SK-N-SH (cell line): Measurements from ENCODE around the gene SIDT1. TPM values are rescaled to one million over a fixed set of nuclear protein-coding genes. Genes with fewer than 3 reads are reported as not detected.

Source experiments
- CTCF ChIA-PET: fragments of 300-600, 350-600 bp; formaldehyde crosslinking; extraction: SDS; loops from one replicate; lab custom pipeline; 2021; lab: Yijun Ruan, JAX
- POLR2A ChIA-PET: fragments of 350-600 bp; sonication (Branson Sonifier 250); formaldehyde crosslinking; extraction: SDS; loops from one replicate; lab custom pipeline; 2020; ENCODE audit warnings: antibody characterized with exemption, inconsistent platforms; lab: Yijun Ruan, JAX
- DNase-seq: peaks from one replicate; pipeline ENCODE4 v3.0.0; 2012
- H2AFZ ChIP-seq: fragments of 200-600 bp; sonication (generic); 2 replicates; pipeline ENCODE4 v1.8.1; 2016; ENCODE audit warnings: antibody characterized with exemption, mild to moderate bottlenecking, low read depth
- H3F3A ChIP-seq: fragments of 200-600 bp; sonication (generic); replicated peaks from 2 replicates; pipeline ENCODE3; 2016; ENCODE audit warnings: antibody characterized with exemption, mild to moderate bottlenecking; ENCODE audit not compliant: insufficient read depth
- H3K27ac ChIP-seq, 2 experiments: fragments of 200-500 bp in 1 of 2; fragments of 200-600 bp in 1 of 2; sonication (Bioruptor generic) in 1 of 2; sonication (generic), shearing (Covaris generic) in 1 of 2; 2 replicates each; pipeline versions ENCODE4 v1.5.1 to v1.6.1; 2014 to 2016; ENCODE audit warnings: low read depth in 2 of 2, inconsistent platforms in 1 of 2, low read length in 1 of 2, mild to moderate bottlenecking in 1 of 2, mixed read lengths in 1 of 2
- H3K27me3 ChIP-seq: fragments of 200-600 bp; sonication (generic), shearing (Covaris generic); 2 replicates; pipeline ENCODE4 v1.6.1; 2016; ENCODE audit warnings: mixed run types; ENCODE audit not compliant: insufficient read depth
- H3K36me3 ChIP-seq, 2 experiments: fragments of 200-500 bp in 1 of 2; fragments of 200-600 bp in 1 of 2; sonication (Bioruptor generic) in 1 of 2; sonication (generic) in 1 of 2; replicated peaks in 1 of 2; 2 replicates each; pipeline versions ENCODE3 to v1.5.1; 2014 to 2016; ENCODE audit warnings: low read length in 1 of 2, mild to moderate bottlenecking in 1 of 2; ENCODE audit not compliant: insufficient read depth in 2 of 2, control insufficient read depth in 1 of 2
- H3K4me1 ChIP-seq, 2 experiments: fragments of 200-500 bp in 1 of 2; fragments of 200-600 bp in 1 of 2; sonication (Bioruptor generic) in 1 of 2; sonication (generic), shearing (Covaris generic) in 1 of 2; 2 replicates each; pipeline versions ENCODE4 v1.5.1 to v1.6.1; 2014 to 2016; ENCODE audit warnings: low read depth in 1 of 2, low read length in 1 of 2, mixed run types in 1 of 2; ENCODE audit not compliant: insufficient read depth in 2 of 2, control insufficient read depth in 1 of 2
- H3K4me2 ChIP-seq: fragments of 200-600 bp; sonication (generic), shearing (Covaris generic); 2 replicates; pipeline ENCODE4 v1.6.1; 2017; ENCODE audit warnings: mixed run types
- H3K4me3 ChIP-seq, 2 experiments: fragments of 200-500 bp in 1 of 2; fragments of 200-600 bp in 1 of 2; sonication (Bioruptor generic) in 1 of 2; sonication (generic), shearing (Covaris generic) in 1 of 2; 2 replicates each; pipeline versions ENCODE4 v1.5.1 to v1.8.1; 2014 to 2016; ENCODE audit warnings: low read depth in 2 of 2, inconsistent platforms in 1 of 2, low read length in 1 of 2, mild to moderate bottlenecking in 1 of 2, mixed read lengths in 1 of 2, moderate library complexity in 1 of 2
- H3K79me2 ChIP-seq: fragments of 200-600 bp; sonication (generic); 2 replicates; pipeline ENCODE4 v1.8.1; 2017; ENCODE audit warnings: mild to moderate bottlenecking; ENCODE audit not compliant: insufficient read depth
- H3K9ac ChIP-seq: fragments of 200-600 bp; sonication (generic); 2 replicates; pipeline ENCODE4 v1.6.1; 2017; ENCODE audit warnings: mixed run types
- H3K9me2 ChIP-seq: fragments of 200-600 bp; sonication (generic); 2 replicates; pipeline ENCODE4 v1.6.1; 2017; ENCODE audit warnings: mixed run types
- H3K9me3 ChIP-seq: fragments of 200-600 bp; sonication (generic); 2 replicates; pipeline ENCODE4 v1.6.1; 2017; ENCODE audit warnings: mixed run types, mild to moderate bottlenecking, moderate library complexity
- H4K20me1 ChIP-seq: fragments of 200-600 bp; sonication (generic); 2 replicates; pipeline ENCODE4 v1.6.1; 2017; ENCODE audit warnings: mild to moderate bottlenecking, mixed run types; ENCODE audit not compliant: insufficient read depth
- EP300 ChIP-seq, 2 experiments: IDR thresholded peaks; 2 replicates each; pipeline versions ENCODE4 v1.4.0 to v1.6.1; 2012; ENCODE audit warnings: borderline replicate concordance in 1 of 2, low read depth in 1 of 2, low read length in 1 of 2
- EZH2phosphoT487 ChIP-seq: fragments of 200-600 bp; sonication (generic); IDR thresholded peaks from 2 replicates; pipeline ENCODE4 v1.6.1; 2017; ENCODE audit warnings: low read depth, mixed run types, mild to moderate bottlenecking, antibody characterized with exemption, moderate library complexity, borderline replicate concordance
- GATA2 ChIP-seq: sonication (generic); formaldehyde crosslinking; IDR thresholded peaks from 2 replicates; pipeline ENCODE4 v1.5.0; 2020; ENCODE audit warnings: mild to moderate bottlenecking, missing genetic modification reagents
- RAD21 ChIP-seq: IDR thresholded peaks from 2 replicates; pipeline ENCODE4 v1.6.1; 2012; ENCODE audit warnings: mild to moderate bottlenecking, low read length
- SMC3 ChIP-seq: IDR thresholded peaks from 2 replicates; pipeline ENCODE4 v1.6.1; 2012; ENCODE audit warnings: low read depth, low read length, improper control_type of control experiment
- TCF12 ChIP-seq: IDR thresholded peaks from 2 replicates; pipeline ENCODE4 v1.4.0; 2012
- TEAD4 ChIP-seq: IDR thresholded peaks from 2 replicates; pipeline ENCODE4 v1.4.0; 2012; ENCODE audit warnings: mild to moderate bottlenecking, borderline replicate concordance; ENCODE audit not compliant: insufficient read depth
- WGBS: methylation state at CpG from one replicate; pipeline ENCODE4 v1.1.6; 2017; ENCODE audit warnings: low lambda C conversion rate; 5-methylcytosine and 5-hydroxymethylcytosine counted together
- polyA plus RNA-seq, 3 experiments: library from polyadenylated mRNA; depleted of rRNA; stranded (reverse); fragments of >200 nt; gene quantifications; 2 replicates each; pipeline ENCODE4 v1.2.3, GENCODE V29; 2012
- TF ChIP-seq, protein P1 (sequence below): IDR thresholded peaks from 2 replicates; pipeline ENCODE4 v1.4.0; 2012; ENCODE audit warnings: low read depth, borderline replicate concordance
- TF ChIP-seq, protein P2 (sequence below): IDR thresholded peaks from 2 replicates; pipeline ENCODE4; 2012
- TF ChIP-seq, protein P3 (sequence below): IDR thresholded peaks from 2 replicates; pipeline ENCODE4 v1.4.0; 2012; ENCODE audit warnings: low read depth

Gene SIDT1
- polyA plus RNA-seq, 1 of the 3 experiments (the other 2 are of a cell fraction), result 0.02 TPM

DNA sequence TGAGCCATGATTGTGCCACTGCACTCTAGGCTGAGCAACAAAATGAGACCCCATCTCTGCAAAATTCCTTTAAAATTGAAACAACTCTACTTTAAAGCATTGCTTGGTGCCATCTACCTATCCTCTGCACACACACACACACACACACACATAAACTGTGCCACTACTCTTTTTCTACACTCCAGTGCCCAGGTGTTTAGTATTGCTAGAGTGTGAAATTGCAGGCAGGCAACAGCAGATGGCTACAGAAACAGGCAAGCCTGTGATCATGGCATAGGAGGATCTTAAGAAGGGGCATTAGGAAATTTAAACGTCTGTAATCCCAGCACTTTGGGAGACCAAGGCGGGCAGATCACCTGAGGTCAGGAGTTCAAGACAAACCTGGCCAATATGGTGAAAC is 39.0 kb downstream of the SIDT1 start:
- Histone ChIP-seq H3K4me2 (no peak overlapping the region), H3K9me3 (no peaks in the 10 kb centered on the region), H3K79me2 (no peaks in the 10 kb centered on the region), H3K27me3 (peaks cover 5% of the 10 kb centered on the region; the same call in 1 of the 2 replicates), H3F3A (no peaks in the 10 kb centered on the region), H4K20me1 (no peaks in the 10 kb centered on the region), H2AFZ (no peak overlapping the region), H3K4me3 (no peak overlapping the region), H3K4me1 (no peaks in the 10 kb centered on the region), H3K9ac (no peak overlapping the region), H3K9me2 (no peaks in the 10 kb centered on the region), H3K36me3 (no peaks in the 10 kb centered on the region), H3K27ac (no peak overlapping the region)
- POLR2A ChIA-PET, result no interaction called here
- CTCF ChIA-PET, result interaction anchor here (0.6 to 3.4 kb wide), 2 partner anchors 78 to 1523 kb away, joined by 3 to 9 read pairs; no protein-coding TSS in a partner anchor
- TF ChIP-seq EP300 (IDR thresholded peaks at IDR 0.05; ENCODE audit: borderline replicate concordance in 1 of 2, low read depth in 1 of 2, low read length in 1 of 2), result no peak
- TF ChIP-seq TEAD4, result no peak
- TF ChIP-seq, protein P1, sequence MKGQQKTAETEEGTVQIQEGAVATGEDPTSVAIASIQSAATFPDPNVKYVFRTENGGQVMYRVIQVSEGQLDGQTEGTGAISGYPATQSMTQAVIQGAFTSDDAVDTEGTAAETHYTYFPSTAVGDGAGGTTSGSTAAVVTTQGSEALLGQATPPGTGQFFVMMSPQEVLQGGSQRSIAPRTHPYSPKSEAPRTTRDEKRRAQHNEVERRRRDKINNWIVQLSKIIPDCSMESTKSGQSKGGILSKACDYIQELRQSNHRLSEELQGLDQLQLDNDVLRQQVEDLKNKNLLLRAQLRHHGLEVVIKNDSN, result no peak
- TF ChIP-seq, protein P2, sequence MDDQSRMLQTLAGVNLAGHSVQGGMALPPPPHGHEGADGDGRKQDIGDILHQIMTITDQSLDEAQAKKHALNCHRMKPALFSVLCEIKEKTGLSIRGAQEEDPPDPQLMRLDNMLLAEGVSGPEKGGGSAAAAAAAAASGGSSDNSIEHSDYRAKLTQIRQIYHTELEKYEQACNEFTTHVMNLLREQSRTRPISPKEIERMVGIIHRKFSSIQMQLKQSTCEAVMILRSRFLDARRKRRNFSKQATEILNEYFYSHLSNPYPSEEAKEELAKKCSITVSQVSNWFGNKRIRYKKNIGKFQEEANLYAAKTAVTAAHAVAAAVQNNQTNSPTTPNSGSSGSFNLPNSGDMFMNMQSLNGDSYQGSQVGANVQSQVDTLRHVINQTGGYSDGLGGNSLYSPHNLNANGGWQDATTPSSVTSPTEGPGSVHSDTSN, result no peak
- no peak for TF ChIP-seq GATA2 (CRISPR knock-in tag)
- TF ChIP-seq, protein P3, sequence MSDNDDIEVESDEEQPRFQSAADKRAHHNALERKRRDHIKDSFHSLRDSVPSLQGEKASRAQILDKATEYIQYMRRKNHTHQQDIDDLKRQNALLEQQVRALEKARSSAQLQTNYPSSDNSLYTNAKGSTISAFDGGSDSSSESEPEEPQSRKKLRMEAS, result no peak
- 59% methylated on average over 2 of the region's 2 CpGs for WGBS
- DNase-seq, result no peak

DNA sequence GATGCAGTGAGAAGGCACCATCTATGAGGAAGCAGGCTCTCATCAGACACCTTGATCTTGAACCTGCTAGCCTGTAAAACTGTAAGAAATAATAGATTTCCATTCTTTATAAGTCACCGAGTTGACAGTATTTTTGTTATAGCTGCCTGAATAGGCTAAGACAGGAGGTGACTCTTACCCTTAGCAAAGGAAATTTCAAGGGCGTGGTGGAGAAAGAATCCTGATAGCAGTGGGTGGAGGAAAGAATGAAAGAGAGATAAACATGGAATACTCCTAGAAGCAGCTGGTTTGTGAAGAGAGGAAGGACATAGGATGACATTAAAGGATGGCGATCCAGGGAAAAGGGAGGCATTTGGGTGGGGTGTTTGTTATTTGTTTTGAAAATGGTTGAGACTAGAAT is 41.4 kb downstream of the SIDT1 start:
- DNase-seq, result no peak
- H3K9ac ChIP-seq, result no peak overlapping the region
- H3F3A ChIP-seq, result peaks cover 3% of the 10 kb centered on the region
- no peaks in the 10 kb centered on the region for H4K20me1 ChIP-seq
- H3K9me2 ChIP-seq, result no peaks in the 10 kb centered on the region
- ChIA-PET CTCF (interaction anchor here (0.6 to 3.4 kb wide), 3 partner anchors 58 to 142 kb away, joined by 3 to 9 read pairs (median 3); no protein-coding TSS in a partner anchor), POLR2A (no interaction called here)
- 62% methylated on average over 3 of the region's 3 CpGs for WGBS
- H3K4me3 ChIP-seq, result no peak overlapping the region
- TF ChIP-seq SMC3, result no peak
- TF ChIP-seq, protein P3, result no peak
- no peak for TF ChIP-seq EZH2phosphoT487
- TF ChIP-seq RAD21, result no peak
- TF ChIP-seq TCF12, result no peak
- no peaks in the 10 kb centered on the region for H3K79me2 ChIP-seq
- H2AFZ ChIP-seq, result no peak overlapping the region
- peaks cover 5% of the 10 kb centered on the region; the same call in 1 of the 2 replicates for H3K27me3 ChIP-seq
- H3K27ac ChIP-seq, result no peak overlapping the region
- no peak overlapping the region for H3K4me2 ChIP-seq
- H3K36me3 ChIP-seq, result no peaks in the 10 kb centered on the region
- no peaks in the 10 kb centered on the region for H3K9me3 ChIP-seq
- no peaks in the 10 kb centered on the region for H3K4me1 ChIP-seq
